ENCODE data around the gene CALN1.

CALN1 gene

GRCh38 chr7:72281308-72281707 lies 130.8 kb downstream of the CALN1 start:
- no peak overlapping the region for H3K4me3 ChIP-seq (replicated peaks; ENCODE audit: low read depth, low read length)
- no peak for DNase-seq (ENCODE audit: extremely low read depth, low read depth)
- no peak for TF ChIP-seq CTCF (IDR thresholded peaks at IDR 0.05; ENCODE audit: low read depth, low read length, missing control alignments)

- DNase-seq (ENCODE audit: extremely low read depth, low read depth) = no peak
- H3K4me3 ChIP-seq (replicated peaks; ENCODE audit: low read depth, low read length) = no peak overlapping the region
- TF ChIP-seq CTCF (IDR thresholded peaks at IDR 0.05; ENCODE audit: low read depth, low read length, missing control alignments) = no peak
Measured at GRCh38 chr7:72279203-72279602, 132.9 kb downstream of the CALN1 start.

GRCh38 chr7:72278550-72278949 lies 133.6 kb downstream of the CALN1 start:
- no peak overlapping the region for H3K4me3 ChIP-seq (replicated peaks; ENCODE audit: low read depth, low read length)
- no peak for TF ChIP-seq CTCF (IDR thresholded peaks at IDR 0.05; ENCODE audit: low read depth, low read length, missing control alignments)
- no peak for DNase-seq (ENCODE audit: extremely low read depth, low read depth)

GRCh38 chr7:72275382-72276070 lies 136.6 kb downstream of the CALN1 start:
- TF ChIP-seq CTCF (IDR thresholded peaks at IDR 0.05; ENCODE audit: low read depth, low read length, missing control alignments) = no peak

GRCh38 chr7:72272479-72272878 lies 139.7 kb downstream of the CALN1 start:
- H3K4me3 ChIP-seq (replicated peaks; ENCODE audit: low read depth, low read length) = no peak overlapping the region
- no peak for DNase-seq (ENCODE audit: extremely low read depth, low read depth)
- no peak for TF ChIP-seq CTCF (IDR thresholded peaks at IDR 0.05; ENCODE audit: low read depth, low read length, missing control alignments)

More at GRCh38 chr7:72275382-72276070, 136.6 kb downstream of the CALN1 start:
- no peak for DNase-seq (ENCODE audit: extremely low read depth, low read depth)
- H3K4me3 ChIP-seq (replicated peaks; ENCODE audit: low read depth, low read length) = no peak overlapping the region

GRCh38 chr7:72268796-72269195 lies 143.3 kb downstream of the CALN1 start:
- H3K4me3 ChIP-seq (replicated peaks; ENCODE audit: low read depth, low read length) = no peak overlapping the region
- DNase-seq (ENCODE audit: extremely low read depth, low read depth) = no peak
- TF ChIP-seq CTCF (IDR thresholded peaks at IDR 0.05; ENCODE audit: low read depth, low read length, missing control alignments) = no peak

GRCh38 chr7:72268090-72268489 lies 144.0 kb downstream of the CALN1 start:
- H3K4me3 ChIP-seq (replicated peaks; ENCODE audit: low read depth, low read length) = no peak overlapping the region
- TF ChIP-seq CTCF (IDR thresholded peaks at IDR 0.05; ENCODE audit: low read depth, low read length, missing control alignments) = no peak
- DNase-seq (ENCODE audit: extremely low read depth, low read depth) = no peak
